HL-60 (cell line): Measurements from ENCODE around the gene TICAM2.

ENCODE experiments used
- CTCF ChIP-seq: IDR thresholded peaks from one replicate; pipeline ENCODE4 v1.5.1; 2011; ENCODE audit warnings: low read length, control low read depth, inconsistent platforms; ENCODE audit not compliant: insufficient read depth
- POLR2AphosphoS5 ChIP-seq: IDR thresholded peaks from 2 replicates; pipeline ENCODE4 v1.6.1; 2012; ENCODE audit warnings: low read depth

- TF ChIP-seq CTCF: no peak
- TF ChIP-seq POLR2AphosphoS5: no peak
Observed at GRCh38 chr5:115648056-115648455, 45.8 kb upstream of the TICAM2 start.
